Right lobe of liver (tissue), 6 donors: ENCODE results near the gene KRTAP9-9. TPM values are rescaled to one million over a fixed set of nuclear protein-coding genes. Genes with fewer than 3 reads are reported as not detected.
"Not testable (repeated sequence)": the region's sequence is repeated elsewhere in the genome, so short reads cannot be mapped to it uniquely, and the experiment has no call there.

Experiments used
- ATAC-seq, 4 donors: fragments of 200-7000 bp; cut with Tn5 transposase; one replicate each; pipeline ENCODE4 v1.9.1; 2020; ENCODE audit warnings: mild to moderate bottlenecking in 4 of 4, moderate library complexity in 4 of 4
- DNase-seq, 3 donors: peaks; one replicate each; pipeline ENCODE4 v3.0.0-alpha.2; 2020
- H3K27ac ChIP-seq, 3 donors: fragments of 200-600 bp; one replicate each; pipeline ENCODE4 v1.8.0; 2022
- H3K27me3 ChIP-seq, 2 donors: fragments of 200-600 bp; one replicate each; pipeline ENCODE4 v1.8.0; 2022
- H3K36me3 ChIP-seq, 4 donors: fragments of 200-600 bp; sonication (generic) in 1 of 4; one replicate each; pipeline versions ENCODE4 v1.5.1 to v1.8.0; 2017 to 2022; ENCODE audit warnings: control low read depth in 1 of 4
- H3K4me1 ChIP-seq, 4 donors: fragments of 200-600 bp; sonication (generic) in 1 of 4; one replicate each; pipeline versions ENCODE4 v1.5.1 to v1.8.0; 2017 to 2022; ENCODE audit warnings: control low read depth in 1 of 4
- H3K4me3 ChIP-seq, 3 donors: fragments of 200-600 bp; one replicate each; pipeline ENCODE4 v1.8.0; 2022
- H3K9me3 ChIP-seq, 4 donors: fragments of 200-600 bp; sonication (generic) in 1 of 4; one replicate each; pipeline versions ENCODE4 v1.5.1 to v1.8.0; 2017 to 2022; ENCODE audit warnings: control low read depth in 1 of 4
- POLR2A ChIP-seq: fragments of 450-650 bp; IDR thresholded peaks from one replicate; pipeline ENCODE4 v1.6.1; 2017; ENCODE audit warnings: antibody characterized with exemption, mild to moderate bottlenecking
- WGBS: methylation state at CpG from one replicate; pipeline ENCODE4 v1.1.6; 2018; ENCODE audit warnings: low coverage, low lambda C conversion rate; ENCODE audit not compliant: insufficient coverage; ENCODE audit errors: missing lambda C conversion rate; 5-methylcytosine and 5-hydroxymethylcytosine counted together
- intact Hi-C, 2 donors: fragments of 100-400 bp; cut with DNase I; formaldehyde crosslinking; loops; one replicate each; pipeline versions ENCODE4 v1.11.2 to v1.14.1; 2022
- total RNA-seq, 6 experiments: library from RNA; depleted of rRNA in 2 of 6; stranded (reverse); fragments of >200 nt in 2 of 6; fragmentation: NEBNext Ultra II Directional in 3 of 6; extraction: Animal tissue kit (Norgen Biotek cat#: 25700) in 3 of 6; gene quantifications; one replicate each; pipeline versions ENCODE4 v1.1.0 to v1.2.4, GENCODE V29; 2016 to 2023
- TF ChIP-seq, protein P1 (sequence below), 4 donors: fragments of 200-600 bp in 3 of 4; fragments of 450-650 bp in 1 of 4; IDR thresholded peaks; one replicate each; pipeline versions ENCODE4 v1.5.1 to v1.8.0; 2016 to 2022; ENCODE audit warnings: antibody characterized with exemption in 4 of 4, mild to moderate bottlenecking in 2 of 4
- donor health status: DM: no; HTN: yes; CAD: no.
- donor health status: DM: no; HTN: no; CAD: no.
- donor health status: DM: no; HTN: no; CAD: no.
- donor health status: DM: no; HTN: yes; CAD: no.
- donor health status: DM: no; HTN: yes; CAD: no.

Gene KRTAP9-9
- total RNA-seq, 6 experiments from 2014 or later = not detected

- intact Hi-C loops, DNase-seq, H3K4me3 ChIP-seq, H3K27me3 ChIP-seq, H3K27ac ChIP-seq, ATAC-seq, H3K9me3 ChIP-seq, H3K36me3 ChIP-seq, H3K4me1 ChIP-seq: not testable (repeated sequence)
- WGBS = 80% methylated on average over 1 of the region's 2 CpGs
Observed at GRCh38 chr17:41249637-41250240, 5.4 kb upstream of the KRTAP9-9 start, which contains the start of gene KRTAP9-4. TSS of gene KRTAP9-4 (plus strand) at chr17:41249687. CDS start at chr17:41249721, 34 bp downstream.

- intact Hi-C loops = no loop called here
- no peaks in the 10 kb centered on the region for H3K36me3 ChIP-seq
Observed at GRCh38 chr17:41251261-41251660, 3.9 kb upstream of the KRTAP9-9 start.

DNA sequence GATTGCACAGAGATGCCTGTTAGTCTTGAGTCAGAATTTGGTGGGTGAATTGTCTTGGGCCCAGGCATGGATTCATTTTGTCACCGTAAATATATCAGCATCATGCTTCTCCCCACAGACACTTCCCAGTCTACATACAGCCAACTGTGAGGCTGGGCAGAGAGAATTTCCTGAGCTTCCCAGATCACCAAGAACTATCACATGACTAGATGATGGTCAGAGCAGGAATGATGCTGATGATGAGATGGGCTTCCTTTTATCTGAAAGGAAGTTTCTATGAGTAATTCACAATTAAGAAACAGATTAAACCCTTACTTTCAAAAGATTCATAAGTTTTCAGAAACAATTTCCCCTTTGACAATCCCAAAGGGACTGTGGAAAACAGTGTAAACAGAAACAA, 323 bp upstream of the KRTAP9-9 start:
- ATAC-seq = no peak
- DNase-seq = no peak
- Histone ChIP-seq H3K4me3 (no peak overlapping the region), H3K4me1 (no peaks in the 10 kb centered on the region), H3K27me3 (peaks cover 0 to 4% of the 10 kb centered on the region in 2 donors), H3K27ac (no peak overlapping the region), H3K36me3 (no peaks in the 10 kb centered on the region), H3K9me3 (no peaks in the 10 kb centered on the region)
- intact Hi-C loops = no loop called here
- no peak for TF ChIP-seq POLR2A
- TF ChIP-seq, protein P1, sequence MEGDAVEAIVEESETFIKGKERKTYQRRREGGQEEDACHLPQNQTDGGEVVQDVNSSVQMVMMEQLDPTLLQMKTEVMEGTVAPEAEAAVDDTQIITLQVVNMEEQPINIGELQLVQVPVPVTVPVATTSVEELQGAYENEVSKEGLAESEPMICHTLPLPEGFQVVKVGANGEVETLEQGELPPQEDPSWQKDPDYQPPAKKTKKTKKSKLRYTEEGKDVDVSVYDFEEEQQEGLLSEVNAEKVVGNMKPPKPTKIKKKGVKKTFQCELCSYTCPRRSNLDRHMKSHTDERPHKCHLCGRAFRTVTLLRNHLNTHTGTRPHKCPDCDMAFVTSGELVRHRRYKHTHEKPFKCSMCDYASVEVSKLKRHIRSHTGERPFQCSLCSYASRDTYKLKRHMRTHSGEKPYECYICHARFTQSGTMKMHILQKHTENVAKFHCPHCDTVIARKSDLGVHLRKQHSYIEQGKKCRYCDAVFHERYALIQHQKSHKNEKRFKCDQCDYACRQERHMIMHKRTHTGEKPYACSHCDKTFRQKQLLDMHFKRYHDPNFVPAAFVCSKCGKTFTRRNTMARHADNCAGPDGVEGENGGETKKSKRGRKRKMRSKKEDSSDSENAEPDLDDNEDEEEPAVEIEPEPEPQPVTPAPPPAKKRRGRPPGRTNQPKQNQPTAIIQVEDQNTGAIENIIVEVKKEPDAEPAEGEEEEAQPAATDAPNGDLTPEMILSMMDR (IDR thresholded peaks at IDR 0.05) = no peak
- WGBS = 50% methylated on average over 1 of the region's 1 CpG

More at GRCh38 chr17:41251261-41251660, 3.9 kb upstream of the KRTAP9-9 start:
- 71% methylated on average over 1 of the region's 1 CpG for WGBS
- DNase-seq (no peak), ATAC-seq (no peak)
- no peak overlapping the region for H3K4me3 ChIP-seq
- H3K27me3 ChIP-seq = no peaks in the 10 kb centered on the region
- no peaks in the 10 kb centered on the region for H3K4me1 ChIP-seq
- no peak overlapping the region for H3K27ac ChIP-seq
- TF ChIP-seq, protein P1 (IDR thresholded peaks at IDR 0.05) = no peak
- TF ChIP-seq POLR2A = no peak
- no peaks in the 10 kb centered on the region for H3K9me3 ChIP-seq

DNA sequence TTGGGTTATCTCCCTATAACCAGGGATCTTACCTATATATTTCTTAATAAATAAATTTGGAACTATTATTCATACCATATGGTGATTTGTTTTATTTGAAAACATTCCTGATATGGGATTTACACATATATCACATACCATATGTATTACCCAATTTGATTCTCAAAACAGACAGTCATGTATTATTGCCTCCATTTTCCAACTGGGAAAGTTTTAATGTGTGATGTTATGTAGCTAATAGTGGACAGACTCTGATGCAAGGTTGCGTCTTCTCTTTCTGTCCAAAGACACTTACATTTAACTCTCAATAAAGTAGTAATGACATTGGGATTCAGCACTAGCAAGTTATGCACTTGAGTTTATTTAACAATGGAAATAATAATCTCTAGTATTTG, 1.1 kb downstream of the KRTAP9-9 start:
- no peak for ATAC-seq
- H3K27me3 ChIP-seq = peaks cover 0 to 4% of the 10 kb centered on the region in 2 donors
- no peak overlapping the region for H3K4me3 ChIP-seq
- TF ChIP-seq POLR2A = no peak
- TF ChIP-seq, protein P1 (IDR thresholded peaks at IDR 0.05) = no peak
- no peaks in the 10 kb centered on the region for H3K4me1 ChIP-seq
- WGBS = 100% methylated on average over 1 of the region's 1 CpG
- intact Hi-C loops = no loop called here
- no peak overlapping the region for H3K27ac ChIP-seq
- H3K9me3 ChIP-seq = no peaks in the 10 kb centered on the region
- no peaks in the 10 kb centered on the region for H3K36me3 ChIP-seq
- no peak for DNase-seq

DNA sequence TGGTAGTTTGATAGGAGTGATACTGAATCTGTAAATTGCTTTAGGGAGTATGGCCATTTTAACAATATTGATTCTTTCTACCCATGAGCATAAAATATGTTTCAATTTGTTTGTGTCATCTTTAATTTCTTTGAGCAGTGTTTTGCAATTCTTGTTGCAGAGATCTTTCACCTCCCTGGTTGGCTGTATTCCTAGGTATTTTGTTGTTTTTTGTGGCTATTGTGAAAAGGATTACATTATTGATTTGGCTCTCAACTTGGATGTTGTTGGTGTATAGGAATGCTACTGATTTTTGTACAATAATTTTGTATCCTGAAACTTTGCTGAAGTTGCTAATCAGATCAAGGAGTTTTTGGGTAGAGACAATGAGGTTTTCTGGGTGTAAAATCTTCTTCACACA, 3.2 kb downstream of the KRTAP9-9 start:
- H3K4me3 ChIP-seq = no peak overlapping the region
- ATAC-seq (no peak), DNase-seq (no peak)
- no peak for TF ChIP-seq POLR2A
- TF ChIP-seq, protein P1 (IDR thresholded peaks at IDR 0.05) = no peak
- no peaks in the 10 kb centered on the region for H3K9me3 ChIP-seq
- H3K4me1 ChIP-seq = no peaks in the 10 kb centered on the region
- no peaks in the 10 kb centered on the region for H3K36me3 ChIP-seq
- intact Hi-C loops = no loop called here
- no peak overlapping the region for H3K27ac ChIP-seq
- H3K27me3 ChIP-seq = peaks cover 0 to 4% of the 10 kb centered on the region in 2 donors
